HG02588 (cell line): ENCODE results near the gene FPR1.

Experiments
- ATAC-seq: cut with Tn5 transposase; IDR thresholded peaks from one replicate; pipeline ENCODE4 v1.9.1; 2021; ENCODE audit warnings: mild to moderate bottlenecking, moderate library complexity; ENCODE audit not compliant: unreplicated experiment

Gene FPR1, protein sequence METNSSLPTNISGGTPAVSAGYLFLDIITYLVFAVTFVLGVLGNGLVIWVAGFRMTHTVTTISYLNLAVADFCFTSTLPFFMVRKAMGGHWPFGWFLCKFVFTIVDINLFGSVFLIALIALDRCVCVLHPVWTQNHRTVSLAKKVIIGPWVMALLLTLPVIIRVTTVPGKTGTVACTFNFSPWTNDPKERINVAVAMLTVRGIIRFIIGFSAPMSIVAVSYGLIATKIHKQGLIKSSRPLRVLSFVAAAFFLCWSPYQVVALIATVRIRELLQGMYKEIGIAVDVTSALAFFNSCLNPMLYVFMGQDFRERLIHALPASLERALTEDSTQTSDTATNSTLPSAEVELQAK

DNA sequence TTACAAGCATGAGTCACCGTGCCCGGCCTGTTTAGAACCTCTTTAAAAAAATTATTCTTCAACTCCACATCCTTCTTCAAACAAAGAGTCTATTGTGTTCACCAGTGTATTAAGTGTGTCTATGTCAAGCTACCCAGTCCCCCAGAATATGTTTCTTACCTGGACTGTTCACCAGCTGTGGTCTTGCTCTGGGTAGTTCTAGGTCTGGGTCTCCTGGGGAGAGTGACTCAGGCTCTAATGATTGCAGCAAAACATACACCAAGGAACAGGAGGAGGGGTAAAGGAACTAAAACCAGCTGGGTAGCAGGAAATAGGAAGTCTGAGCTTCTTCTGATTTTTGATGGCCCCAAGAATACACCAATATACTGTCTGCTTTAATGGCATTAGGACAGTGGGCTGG lies at the start of gene FPR1:
FPR1 (minus strand) TSS at position 224 of the 400 bp plus-strand sequence. CDS start 4,884 bp downstream, outside the sequence.
- no peak for ATAC-seq

DNA sequence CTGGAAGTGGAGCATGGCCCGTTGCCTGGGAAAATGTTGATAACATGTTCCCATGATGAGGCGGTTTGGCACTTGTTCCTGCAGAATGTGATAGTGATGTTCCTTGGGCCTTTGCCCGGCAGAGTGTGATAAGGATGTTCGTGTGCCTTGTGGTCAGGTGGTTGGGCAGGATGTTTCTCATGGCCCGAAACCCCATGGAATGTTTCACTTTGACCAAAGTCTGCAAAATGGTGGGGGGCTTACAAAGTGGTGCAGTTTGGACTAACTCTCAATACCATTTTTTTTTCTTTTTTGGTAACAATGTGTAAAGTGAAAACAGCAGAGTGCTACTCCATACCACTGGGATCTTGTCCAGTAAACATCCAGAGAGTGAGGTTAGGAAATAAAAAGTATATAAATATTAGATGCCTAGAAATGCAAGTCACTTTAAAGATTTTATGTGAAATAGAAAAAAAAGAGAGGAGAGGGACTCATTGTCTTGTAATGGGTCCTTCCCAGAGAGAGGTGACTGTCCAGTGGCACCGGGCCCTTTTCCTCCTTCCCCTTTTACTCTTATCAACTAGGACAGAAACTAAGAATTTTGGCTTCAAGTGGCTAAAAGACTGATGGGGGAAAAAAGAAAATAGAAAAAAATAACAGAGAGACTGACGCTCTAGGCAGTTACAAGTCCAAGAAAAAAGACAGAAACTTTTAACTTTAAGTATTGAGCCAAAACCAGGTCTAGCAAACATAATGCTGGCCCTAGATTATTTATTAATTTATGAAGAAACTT lies 49.0 kb upstream of the FPR1 start:
- ATAC-seq = no peak

DNA sequence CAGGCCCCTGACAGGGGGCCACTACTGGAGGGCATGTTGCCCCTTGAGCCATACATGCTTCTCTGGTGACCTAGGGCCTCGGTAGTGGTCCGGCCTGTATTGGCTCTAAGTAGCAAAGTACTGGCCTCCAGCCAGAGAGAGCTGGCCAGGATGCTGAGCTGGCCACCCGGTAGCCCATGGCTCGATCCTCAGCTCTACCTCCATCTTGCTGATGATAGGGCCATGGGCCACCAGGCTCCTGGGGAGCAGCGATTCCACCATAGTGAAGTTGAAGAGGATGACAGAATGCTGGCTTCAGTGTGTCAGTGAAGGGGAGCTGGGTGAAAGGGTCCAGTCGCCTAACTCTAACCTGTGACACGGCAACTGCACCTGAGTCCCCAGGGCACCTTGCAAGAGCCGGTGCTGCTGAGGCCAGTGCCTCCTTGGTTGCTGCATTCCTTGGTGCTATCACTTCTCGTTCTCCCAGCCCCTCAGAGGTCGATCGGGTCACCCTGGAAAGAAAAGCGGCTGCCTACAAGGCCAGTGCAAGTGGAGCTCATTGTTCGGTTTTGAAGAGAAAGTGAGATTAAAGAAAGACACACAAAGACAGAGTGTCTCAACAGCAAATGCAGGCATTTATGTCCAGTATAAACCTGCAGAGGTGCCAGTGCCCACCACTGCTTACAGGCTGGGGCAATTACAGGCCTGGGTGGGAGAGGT lies 48.2 kb upstream of the FPR1 start:
- no peak for ATAC-seq

DNA sequence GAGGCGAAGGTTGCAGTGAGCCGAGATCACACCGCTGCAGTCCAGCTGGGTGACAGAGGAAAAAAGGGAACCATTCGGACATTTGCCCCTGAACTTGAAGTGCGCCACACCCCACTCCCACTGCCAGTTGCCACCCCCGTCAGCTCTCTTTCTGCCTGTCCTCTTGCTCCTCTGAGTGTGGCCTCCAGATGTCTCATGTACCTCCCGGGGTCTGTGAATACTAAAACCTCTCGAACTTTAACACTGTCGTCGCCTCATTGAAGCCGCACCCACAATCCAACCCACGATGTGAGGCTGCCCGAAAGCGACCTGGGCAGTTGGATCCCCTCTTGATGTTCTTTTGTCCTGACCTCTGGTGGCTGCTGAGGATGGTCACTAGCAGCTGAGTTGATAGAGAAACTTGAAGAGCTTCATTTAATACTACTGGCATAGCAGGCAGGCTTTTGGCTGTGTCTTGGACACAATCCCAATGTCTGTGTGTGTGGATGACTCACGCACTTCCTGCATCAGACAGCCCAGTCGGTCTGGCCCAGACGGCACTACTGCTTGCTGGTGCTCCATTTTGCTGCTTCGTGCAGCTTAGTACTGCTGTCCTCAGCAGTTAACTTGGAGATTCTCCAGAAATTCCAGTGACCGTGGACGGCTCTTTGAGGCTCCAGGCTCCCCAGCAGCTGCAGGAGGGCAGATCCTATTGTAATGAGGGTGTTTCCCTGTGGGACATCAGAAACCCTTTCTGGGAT lies 47.5 kb upstream of the FPR1 start:
- no peak for ATAC-seq

DNA sequence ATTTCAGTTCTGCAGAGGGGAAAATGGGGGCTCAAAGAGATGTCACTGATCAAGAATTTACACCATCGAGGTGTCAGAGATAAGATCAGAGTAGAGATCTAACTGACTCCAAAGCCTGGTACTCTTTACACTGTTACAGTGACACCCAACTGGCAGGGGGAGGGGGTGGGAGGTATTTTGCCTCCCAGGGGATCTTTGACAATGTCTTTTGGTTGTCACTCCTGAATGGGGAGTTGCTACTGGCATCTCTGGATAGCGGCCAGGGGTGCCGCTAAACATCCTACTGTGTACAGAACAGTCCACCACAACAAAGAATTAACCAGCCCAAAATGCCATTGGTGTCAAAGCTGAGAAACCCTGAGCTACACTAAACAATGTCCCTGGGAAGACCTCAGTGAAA lies 46.4 kb upstream of the FPR1 start:
- ATAC-seq = no peak

DNA sequence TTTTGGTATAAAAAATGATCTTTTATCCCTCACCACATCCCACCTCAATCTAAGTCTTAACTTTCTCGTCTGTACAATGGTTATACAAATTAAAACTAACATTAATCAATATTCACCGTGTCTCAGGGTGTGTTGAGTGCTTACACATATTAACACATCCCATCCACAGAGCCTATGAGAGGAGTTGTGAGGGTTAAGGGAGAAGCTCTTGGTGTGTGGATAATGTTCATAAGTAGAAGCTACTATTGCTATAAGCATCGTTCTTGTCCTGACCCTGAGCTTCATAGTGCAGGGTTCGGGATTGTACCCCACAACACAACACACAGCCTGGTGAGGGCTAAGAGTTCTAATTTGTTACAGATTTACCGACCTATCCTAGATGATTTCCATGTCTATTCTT lies 45.8 kb upstream of the FPR1 start:
- no peak for ATAC-seq

DNA sequence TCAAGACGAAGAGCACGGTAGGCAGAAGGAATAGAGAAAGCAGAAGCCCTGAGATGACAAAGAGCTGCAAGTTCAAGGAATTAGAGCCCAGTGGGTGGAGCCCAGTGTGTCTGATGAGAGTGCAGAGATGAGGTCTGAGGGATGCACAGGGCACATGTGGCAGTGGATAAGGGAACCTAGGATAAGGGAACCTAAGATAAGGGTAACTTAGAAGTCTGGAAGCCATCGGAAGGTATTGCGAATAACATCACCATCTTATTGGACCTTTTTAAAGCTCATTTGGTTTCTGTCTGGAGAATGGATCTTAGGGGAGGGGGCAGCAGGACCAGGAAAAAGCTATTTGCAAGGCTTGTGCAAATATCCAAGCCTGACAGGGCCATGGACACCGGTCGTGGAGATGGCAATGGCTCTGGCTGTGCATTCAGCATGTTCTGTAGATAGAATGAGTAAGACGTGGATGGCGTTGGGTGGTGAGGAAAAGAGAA lies 44.6 kb upstream of the FPR1 start:
- ATAC-seq = no peak

DNA sequence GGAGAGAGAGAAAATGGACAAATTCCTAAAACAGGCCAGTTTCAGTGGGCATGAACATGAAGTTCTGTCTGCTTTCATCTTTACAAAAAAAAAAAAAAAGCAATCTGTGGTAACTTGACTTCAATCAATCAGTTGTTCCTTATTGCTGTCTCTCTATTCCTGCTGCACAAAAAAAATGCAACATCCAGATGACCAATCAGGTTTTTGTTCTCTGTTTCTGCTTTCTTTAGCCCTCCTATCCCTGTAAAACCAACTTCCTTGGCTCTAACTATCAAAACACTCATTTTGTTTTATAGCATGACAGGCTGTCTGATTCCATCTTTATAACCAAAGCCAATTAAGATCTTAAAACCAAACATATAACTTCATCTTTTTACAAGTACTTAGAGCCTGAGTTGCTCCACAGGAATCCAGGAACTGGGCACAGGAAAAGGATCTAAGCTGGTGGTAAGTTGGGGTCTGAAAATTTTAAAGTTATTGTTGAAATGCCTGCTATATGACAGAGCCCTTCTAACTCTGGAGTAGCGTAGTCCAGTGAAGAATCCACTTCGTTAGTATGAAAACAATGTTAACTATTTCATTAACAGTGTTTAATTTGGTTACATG lies 43.3 kb upstream of the FPR1 start, which contains the start of gene FPR3:
FPR3 (plus strand) TSS at position 273 of the 606 bp plus-strand sequence. CDS start 28,592 bp downstream, outside the sequence.
- ATAC-seq = no peak

DNA sequence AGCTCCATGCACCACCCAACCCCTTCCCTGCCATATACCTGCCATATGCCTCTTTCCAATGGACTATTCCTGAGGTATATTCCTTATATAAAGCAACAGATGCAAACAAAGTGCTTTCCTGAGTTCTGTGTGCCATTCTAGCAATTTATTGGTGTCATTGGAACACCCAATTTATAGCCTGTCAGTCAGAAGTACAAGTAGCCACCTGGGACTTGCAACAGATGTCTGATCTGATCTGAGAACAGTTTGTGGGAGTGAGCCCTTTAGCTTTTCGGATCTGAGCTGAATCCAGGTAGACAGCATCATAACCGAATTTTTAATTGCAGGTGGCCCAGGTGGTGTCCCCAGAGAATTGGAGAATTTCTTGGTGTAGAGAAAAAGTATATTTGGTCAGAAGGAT lies 42.3 kb upstream of the FPR1 start:
- ATAC-seq = no peak

DNA sequence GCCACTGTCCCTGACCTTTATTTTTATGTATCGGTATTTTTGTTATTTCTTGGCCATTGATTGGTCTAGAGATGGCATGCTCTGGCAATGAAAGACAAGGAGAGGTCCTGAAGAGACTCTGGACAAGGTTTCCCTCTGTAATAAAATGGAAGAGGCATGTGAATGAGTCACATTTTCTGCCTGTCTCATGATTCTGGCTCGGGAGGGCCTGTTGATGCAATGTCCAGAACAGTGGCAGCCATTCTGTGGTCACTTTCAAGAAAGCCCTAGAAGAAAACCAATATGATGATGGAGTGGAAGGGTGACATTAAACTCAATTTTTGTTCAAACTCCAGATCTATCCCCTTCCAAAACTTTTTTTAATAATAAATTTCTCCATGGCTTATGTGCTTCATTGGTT lies 41.3 kb upstream of the FPR1 start:
- ATAC-seq = no peak

DNA sequence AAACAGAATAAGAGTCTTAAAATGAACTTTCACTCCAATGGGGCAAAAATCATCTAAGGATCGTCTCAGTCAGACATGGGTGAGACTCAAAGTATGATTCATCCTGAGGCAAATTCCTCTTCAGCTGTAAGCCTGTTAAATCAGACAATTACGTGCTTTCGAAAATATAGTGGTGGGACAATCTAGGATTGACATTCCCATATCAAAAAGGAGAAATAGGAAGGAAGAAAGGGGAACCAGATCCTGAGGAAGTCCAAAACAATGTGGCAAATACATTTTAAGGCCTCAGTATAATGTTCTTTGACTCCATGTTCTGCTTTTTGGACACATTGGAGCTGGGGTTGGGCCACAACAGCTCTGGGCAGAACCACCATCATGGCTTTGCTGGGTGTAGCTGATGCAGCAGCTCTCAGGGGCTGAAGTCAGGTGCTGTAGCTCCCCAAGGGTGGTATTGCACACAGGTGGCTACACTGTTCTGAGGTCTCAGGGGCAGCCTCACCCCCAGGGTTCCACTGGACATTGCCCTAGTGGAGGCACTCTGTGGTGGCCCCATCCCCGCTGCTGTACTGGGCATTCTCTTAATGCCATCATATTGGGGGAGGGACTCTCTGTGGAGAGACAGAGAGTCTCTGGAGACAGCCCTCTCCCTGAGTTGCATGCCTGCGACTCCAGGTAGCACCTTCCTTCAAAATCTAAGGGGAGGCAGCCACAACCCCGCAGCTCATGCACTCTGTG lies 37.5 kb upstream of the FPR1 start:
- no peak for ATAC-seq

DNA sequence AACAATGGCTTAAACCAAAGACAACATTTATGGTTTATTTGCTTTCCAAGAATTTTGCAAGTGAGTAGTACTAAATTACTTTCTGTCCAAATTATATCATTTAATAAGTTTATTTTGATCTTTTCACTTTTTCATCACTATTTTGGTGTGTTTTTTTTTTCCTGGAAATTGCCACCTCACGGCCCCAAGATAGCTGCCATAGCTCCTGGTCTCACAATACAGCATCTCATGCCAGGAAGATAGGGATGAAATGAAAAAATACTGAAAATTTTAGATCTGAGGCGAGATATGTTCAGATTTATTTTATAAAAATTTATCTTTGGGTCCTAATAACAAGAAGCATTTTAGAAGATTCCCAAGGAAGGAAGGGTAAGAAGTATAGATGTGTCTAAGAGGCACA lies 36.4 kb upstream of the FPR1 start:
- no peak for ATAC-seq

DNA sequence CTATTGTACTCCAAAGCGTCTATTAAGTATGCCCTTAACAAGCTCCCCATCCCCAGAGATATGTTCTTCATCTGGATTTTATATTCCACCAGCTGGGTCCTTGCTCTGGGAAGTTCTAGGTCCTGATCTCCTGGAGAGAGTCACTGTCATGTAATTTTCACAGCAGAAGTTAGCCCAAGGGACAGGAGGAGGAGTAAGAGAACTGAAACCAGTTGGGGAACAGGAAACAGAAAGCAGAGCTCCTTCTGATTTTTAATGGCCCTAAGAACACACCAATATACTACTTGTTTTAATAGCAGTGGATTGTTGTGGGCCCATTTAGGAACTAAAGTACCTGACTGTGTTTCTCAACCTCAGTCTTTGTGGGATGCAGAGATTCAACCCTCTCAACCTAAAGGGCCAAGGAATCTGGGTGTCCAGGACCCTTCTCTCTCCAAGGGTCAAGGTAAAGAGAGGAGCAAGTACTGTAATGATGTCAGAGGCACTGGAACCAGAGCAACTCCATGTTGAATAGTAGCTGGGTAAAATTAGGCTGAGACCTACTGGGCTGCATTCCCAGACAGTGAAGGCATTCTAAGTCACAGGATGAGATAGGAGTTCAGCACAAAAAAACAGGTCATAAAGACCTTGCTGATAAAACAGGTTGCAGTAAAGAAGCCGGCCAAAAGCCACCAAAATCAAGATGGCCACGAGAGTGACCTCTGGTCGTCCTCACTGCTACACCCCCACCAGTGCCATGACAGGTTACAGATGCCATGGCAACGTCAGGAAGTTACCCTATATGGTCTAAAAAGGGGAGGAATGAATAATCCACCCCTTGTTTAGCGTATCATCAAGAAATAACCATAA lies 35.2 kb upstream of the FPR1 start:
- no peak for ATAC-seq

DNA sequence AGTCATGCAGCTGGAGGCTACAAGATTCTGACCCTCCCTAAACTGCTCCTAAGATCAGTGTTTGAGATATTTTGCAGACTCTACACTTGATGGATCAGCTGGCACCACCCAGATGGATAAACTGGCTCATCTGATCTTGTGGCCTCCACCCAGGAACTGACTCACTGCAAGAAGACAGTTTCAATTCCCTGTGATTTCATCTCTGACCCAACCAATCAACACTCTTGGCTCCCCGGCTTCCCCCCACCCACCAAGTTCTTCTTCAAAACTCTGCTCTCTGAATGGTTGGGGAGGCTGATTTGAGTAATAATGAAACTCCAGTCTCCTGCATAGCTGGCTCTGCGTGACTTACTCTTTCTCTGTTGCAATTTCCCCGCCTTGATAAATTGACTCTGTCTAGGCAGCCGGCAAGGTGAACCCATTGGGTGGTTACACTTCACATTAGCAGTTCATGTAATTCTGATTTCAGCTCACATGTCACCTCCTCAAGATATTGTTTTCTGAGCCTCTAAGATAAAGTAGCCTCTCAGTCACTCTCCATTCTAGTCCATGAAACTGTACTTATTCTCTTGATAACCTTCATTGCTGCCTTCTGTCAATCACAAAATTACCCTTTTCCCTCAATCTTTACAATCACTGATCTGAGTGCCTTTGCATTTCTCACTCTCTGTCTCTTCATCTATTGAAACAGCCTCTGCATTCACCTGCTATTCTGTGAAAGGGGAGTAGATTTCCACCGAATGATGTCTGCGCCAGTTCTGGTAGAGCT lies 33.4 kb upstream of the FPR1 start:
- no peak for ATAC-seq

DNA sequence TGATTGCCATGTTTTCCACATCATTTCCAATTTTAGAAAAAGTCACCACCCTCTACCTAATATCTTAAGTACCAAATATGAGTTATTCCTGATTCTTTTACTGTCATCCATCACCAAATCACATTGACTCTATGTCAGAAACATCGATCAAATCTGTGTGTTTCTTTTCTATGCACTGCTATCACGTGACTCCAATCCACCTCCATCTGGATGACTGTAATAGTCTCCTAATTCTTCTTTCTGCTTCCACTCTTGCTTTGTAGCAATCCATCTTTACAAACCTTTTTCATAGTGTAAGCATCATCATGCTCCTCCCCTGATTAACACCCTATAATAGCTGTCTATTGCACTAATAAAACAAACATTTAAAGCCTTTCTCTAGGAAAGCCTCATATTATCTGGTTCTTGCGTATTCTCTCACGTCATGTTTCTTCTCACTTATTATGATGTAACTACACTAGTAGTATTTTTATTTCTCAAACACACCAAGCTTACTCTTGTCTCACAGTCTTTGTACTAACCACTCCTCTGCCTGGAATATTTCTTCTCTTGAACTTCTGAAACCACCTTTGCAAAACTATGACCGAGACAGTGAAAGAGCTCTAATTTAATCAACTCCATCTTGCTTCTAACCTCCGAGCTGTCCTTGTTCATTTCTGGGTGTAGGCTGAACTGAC lies 32.6 kb upstream of the FPR1 start:
- no peak for ATAC-seq

DNA sequence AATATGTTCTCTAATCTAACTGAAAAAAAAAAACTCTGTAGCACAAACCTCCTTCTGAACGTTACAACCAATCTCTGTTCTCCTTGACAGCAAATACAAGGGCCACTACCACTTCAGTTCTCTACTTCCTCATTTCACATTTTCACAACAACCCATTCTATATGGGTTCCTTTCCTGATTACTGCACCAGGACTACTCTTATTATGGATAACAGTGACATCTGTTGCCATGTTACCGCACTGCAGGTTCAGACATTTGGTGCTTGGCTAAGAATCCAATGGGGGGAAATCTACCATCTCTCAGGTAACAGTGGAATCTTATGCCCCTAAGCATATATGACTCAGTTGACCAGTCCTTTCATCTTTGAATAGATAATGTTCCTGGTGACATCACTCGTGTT lies 31.7 kb upstream of the FPR1 start:
- no peak for ATAC-seq

DNA sequence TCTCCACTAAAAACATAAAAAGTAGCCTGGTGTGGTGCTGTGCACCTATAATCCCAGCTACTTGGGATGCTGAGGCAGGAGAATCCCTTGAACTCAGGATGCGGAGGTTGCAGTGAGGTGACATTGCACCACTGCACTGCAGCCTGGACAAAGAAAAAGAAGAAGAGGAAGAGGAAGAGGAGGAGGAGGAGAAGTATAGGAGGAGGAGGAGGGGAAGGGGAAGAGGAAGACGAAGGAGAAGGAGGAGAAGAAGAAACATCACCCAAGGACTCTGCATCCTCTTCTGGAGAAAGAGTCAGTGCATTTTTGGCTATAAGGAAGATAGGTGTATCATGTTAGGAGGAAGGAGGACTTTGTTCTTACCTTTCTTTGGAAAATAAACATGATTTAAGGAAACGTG lies 30.3 kb upstream of the FPR1 start:
- no peak for ATAC-seq

DNA sequence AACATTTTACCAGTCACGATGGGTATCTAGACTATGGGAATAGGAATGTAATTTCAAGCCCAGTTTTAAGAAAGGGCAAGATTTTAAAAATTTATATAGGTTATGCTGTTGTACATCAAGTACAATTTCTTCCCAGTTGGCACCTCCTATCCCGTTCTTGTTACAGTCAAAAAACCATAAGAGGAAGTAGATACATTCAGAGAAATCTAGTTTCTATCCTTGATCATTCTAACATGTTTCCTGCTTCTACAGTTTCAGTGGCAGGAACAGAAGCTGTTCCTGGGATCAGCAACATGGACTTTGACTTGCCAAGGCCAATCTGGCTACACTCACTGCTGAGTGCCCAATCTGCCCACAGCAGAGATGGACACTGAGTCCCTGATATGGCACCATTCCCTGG lies 28.6 kb upstream of the FPR1 start:
- ATAC-seq = no peak
